ENCODE data around the gene HSD17B8. TPM values are rescaled to one million over a fixed set of nuclear protein-coding genes. Genes with fewer than 3 reads are reported as not detected.

HSD17B8 gene
- total RNA-seq, 1 donor from 2014 or later: 6.5 TPM

DNA sequence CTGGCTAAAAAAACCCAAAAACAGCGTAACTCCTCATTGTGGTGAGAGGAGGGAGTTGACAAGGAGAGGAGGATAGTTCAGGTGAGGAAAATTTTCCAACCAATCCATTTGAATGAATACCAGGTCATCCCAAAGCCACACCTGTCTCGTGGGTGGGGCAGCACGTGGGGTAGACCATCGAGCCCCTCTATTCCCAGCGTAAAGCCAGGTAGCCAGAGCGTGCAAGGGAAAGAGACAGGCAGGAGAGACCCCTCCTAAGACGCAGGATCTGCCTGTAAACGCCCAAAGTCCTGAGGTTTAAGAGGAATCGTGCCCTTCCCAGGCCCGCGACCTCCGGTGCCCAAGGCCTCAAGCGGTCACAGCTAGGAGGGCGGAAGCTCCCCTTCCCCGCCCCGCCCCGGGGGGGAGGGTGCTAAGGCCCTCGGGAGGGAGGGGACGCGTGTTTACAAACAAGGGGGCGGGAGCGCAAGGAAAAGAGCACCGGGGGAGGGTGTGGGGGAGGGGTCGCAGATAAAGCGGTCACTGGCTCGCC, 4.7 kb upstream of the HSD17B8 start:
- H3K4me3 Mint-ChIP-seq (ENCODE audit: unreplicated experiment): peak overlapping the region; percentile 93
- no peak for DNase-seq (ENCODE audit: low spot score)
- TF ChIP-seq CTCF (IDR thresholded peaks at IDR 0.05; ENCODE audit: unreplicated experiment): no peak
- peaks cover 54% of the 10 kb centered on the region for H3K4me1 Mint-ChIP-seq (ENCODE audit: unreplicated experiment)
- H3K27ac Mint-ChIP-seq (ENCODE audit: unreplicated experiment): peak overlapping the region; percentile 84
- H3K27me3 Mint-ChIP-seq (ENCODE audit: unreplicated experiment): peaks cover 20% of the 10 kb centered on the region
- no peaks in the 10 kb centered on the region for H3K9me3 Mint-ChIP-seq (ENCODE audit: unreplicated experiment)
- peaks cover 63% of the 10 kb centered on the region for H3K36me3 Mint-ChIP-seq (ENCODE audit: low read depth, unreplicated experiment)

DNA sequence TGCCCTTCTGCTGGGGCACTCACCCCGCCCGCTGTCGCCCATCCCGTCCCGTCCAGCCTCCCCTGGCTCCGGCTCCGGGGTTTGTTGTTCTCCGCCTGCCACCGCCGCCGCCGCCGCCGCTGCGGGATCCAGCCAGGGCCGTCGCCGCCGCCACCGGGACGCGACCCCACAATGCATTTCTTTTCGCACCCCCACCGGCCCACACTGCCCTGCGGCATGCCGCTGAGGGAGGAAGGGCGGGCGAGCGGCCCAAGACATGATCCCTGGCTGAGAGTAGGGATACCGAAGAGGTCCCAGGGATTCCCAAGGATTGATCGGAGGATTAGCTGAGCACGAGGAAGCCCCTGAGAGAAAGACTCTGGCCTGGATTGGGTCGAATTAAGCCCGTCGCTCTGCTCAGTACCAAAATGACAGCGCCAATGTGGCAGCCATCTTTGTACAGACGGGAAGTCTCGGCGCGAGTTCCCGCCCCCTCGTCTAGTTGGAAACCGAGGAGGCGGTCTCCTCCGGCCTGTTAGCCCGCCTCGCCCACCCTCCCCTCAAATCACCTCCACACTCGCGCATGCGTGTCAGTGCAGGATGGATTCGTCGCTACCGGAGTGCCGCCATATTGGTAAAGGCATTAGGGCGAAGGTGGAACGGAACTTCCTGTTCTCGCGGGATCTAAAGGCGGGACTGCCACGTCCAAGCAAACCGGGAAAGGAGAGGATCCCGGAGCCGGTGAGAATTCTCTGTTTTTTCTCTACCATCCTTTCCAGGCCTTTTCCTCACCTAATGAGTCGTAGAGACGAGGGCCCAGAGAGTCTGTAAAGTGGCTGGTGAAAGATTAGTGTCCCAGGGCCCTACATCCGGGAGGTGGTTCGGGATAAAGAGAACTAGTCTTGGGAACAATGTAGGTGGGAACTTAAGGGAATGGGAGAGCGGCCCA, 4.0 kb upstream of the HSD17B8 start, which contains the start of the genes RXRB and SLC39A7:
RXRB (minus strand) TSS at position 447 of the 928 bp plus-strand sequence; CDS start at position 258, 189 bp downstream.
SLC39A7 (plus strand) TSS at position 649 of the 928 bp plus-strand sequence. CDS start 379 bp downstream, outside the sequence.
- peak within 1 kb of the TSS; percentile 98 for H3K27ac Mint-ChIP-seq (ENCODE audit: unreplicated experiment)
- peaks cover 55% of the 10 kb centered on the region for H3K36me3 Mint-ChIP-seq (ENCODE audit: low read depth, unreplicated experiment)
- no peak for TF ChIP-seq CTCF (IDR thresholded peaks at IDR 0.05; ENCODE audit: unreplicated experiment)
- peak within 1 kb of the TSS; percentile 100 for H3K4me3 Mint-ChIP-seq (ENCODE audit: unreplicated experiment)
- peak; percentile 98 for DNase-seq (ENCODE audit: low spot score)
- no peaks in the 10 kb centered on the region for H3K9me3 Mint-ChIP-seq (ENCODE audit: unreplicated experiment)
- peaks cover 22% of the 10 kb centered on the region for H3K27me3 Mint-ChIP-seq (ENCODE audit: unreplicated experiment)
- H3K4me1 Mint-ChIP-seq (ENCODE audit: unreplicated experiment): peaks cover 60% of the 10 kb centered on the region

DNA sequence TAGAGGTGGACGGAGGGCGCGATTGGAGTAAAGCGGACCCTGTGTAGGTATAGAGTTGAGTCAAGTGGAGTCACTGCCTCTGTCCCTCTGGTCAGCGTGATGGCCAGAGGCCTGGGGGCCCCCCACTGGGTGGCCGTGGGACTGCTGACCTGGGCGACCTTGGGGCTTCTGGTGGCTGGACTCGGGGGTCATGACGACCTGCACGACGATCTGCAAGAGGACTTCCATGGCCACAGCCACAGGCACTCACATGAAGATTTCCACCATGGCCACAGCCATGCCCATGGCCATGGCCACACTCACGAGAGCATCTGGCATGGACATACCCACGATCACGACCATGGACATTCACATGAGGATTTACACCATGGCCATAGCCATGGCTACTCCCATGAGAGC, 3.3 kb upstream of the HSD17B8 start:
- Mint-ChIP-seq H3K27me3 (ENCODE audit: unreplicated experiment) (peaks cover 19% of the 10 kb centered on the region), H3K9me3 (ENCODE audit: unreplicated experiment) (no peaks in the 10 kb centered on the region), H3K27ac (ENCODE audit: unreplicated experiment) (peak overlapping the region; percentile 98), H3K4me3 (ENCODE audit: unreplicated experiment) (peak overlapping the region; percentile 100), H3K36me3 (ENCODE audit: low read depth, unreplicated experiment) (peaks cover 49% of the 10 kb centered on the region), H3K4me1 (ENCODE audit: unreplicated experiment) (peaks cover 66% of the 10 kb centered on the region)
- TF ChIP-seq CTCF (IDR thresholded peaks at IDR 0.05; ENCODE audit: unreplicated experiment): no peak
- no peak for DNase-seq (ENCODE audit: low spot score)

GRCh38 chr6:33201935-33202334, 2.5 kb upstream of the HSD17B8 start:
- no peaks in the 10 kb centered on the region for H3K9me3 Mint-ChIP-seq (ENCODE audit: unreplicated experiment)
- peaks cover 43% of the 10 kb centered on the region for H3K36me3 Mint-ChIP-seq (ENCODE audit: low read depth, unreplicated experiment)
- no peak for TF ChIP-seq CTCF (IDR thresholded peaks at IDR 0.05; ENCODE audit: unreplicated experiment)
- H3K27ac Mint-ChIP-seq (ENCODE audit: unreplicated experiment): peak overlapping the region; percentile 90
- H3K4me3 Mint-ChIP-seq (ENCODE audit: unreplicated experiment): peak overlapping the region; percentile 100
- DNase-seq (ENCODE audit: low spot score): no peak
- H3K4me1 Mint-ChIP-seq (ENCODE audit: unreplicated experiment): peaks cover 70% of the 10 kb centered on the region
- H3K27me3 Mint-ChIP-seq (ENCODE audit: unreplicated experiment): peaks cover 19% of the 10 kb centered on the region
